PC-3 (cell line): Measurements from ENCODE around the gene CREBBP. TPM values are rescaled to one million over a fixed set of nuclear protein-coding genes. Genes with fewer than 3 reads are reported as not detected.

ENCODE experiments used
- ATAC-seq: fragments of 200-7000 bp; cut with Tn5 transposase; 2 replicates; pipeline ENCODE4 v1.9.1; 2020; ENCODE audit warnings: mild to moderate bottlenecking, moderate library complexity
- BruUV-seq: library from RNA; stranded (reverse); fragments of 400-500 nt; replicated peaks from 2 replicates; lab custom pipeline; 2021; lab: Mats Ljungman, UMichigan
- CTCF ChIA-PET: fragments of 300-600 bp; sonication (Branson Sonifier 250); formaldehyde crosslinking; loops from one replicate; lab custom pipeline; 2022; ENCODE audit warnings: antibody characterized with exemption; lab: Charles Lee
- POLR2A ChIA-PET: fragments of 300-600 bp; sonication (Branson Sonifier 250); formaldehyde crosslinking; loops from one replicate; lab custom pipeline; 2022; ENCODE audit warnings: antibody characterized with exemption; ENCODE audit not compliant: unreplicated experiment; lab: Charles Lee
- DNase-seq: peaks from one replicate; pipeline ENCODE4 v3.0.0-alpha.2; 2015
- H2AFZ ChIP-seq: fragments of 300-600 bp; sonication (generic); 2 replicates; pipeline ENCODE4 v1.6.0; 2016; ENCODE audit warnings: antibody characterized with exemption, low read length
- H3F3A ChIP-seq: fragments of 300-600 bp; sonication (generic); one replicate; pipeline ENCODE4 v1.6.0; 2017; ENCODE audit warnings: antibody characterized with exemption, low read length, control low read depth, mild to moderate bottlenecking; ENCODE audit not compliant: unreplicated experiment
- H3K27ac ChIP-seq: fragments of 300-600 bp; sonication (generic); 2 replicates; pipeline ENCODE4 v1.5.1; 2016; ENCODE audit warnings: mild to moderate bottlenecking, low read length
- H3K27me3 ChIP-seq: fragments of 300-600 bp; sonication (generic); 2 replicates; pipeline ENCODE4 v1.6.1; 2016; ENCODE audit warnings: low read length, mixed read lengths
- H3K36me3 ChIP-seq: fragments of 300-600 bp; sonication (generic); 2 replicates; pipeline ENCODE4 v1.6.1; 2016; ENCODE audit warnings: low read depth, mixed run types, low read length, mixed read lengths
- H3K4me1 ChIP-seq: fragments of 300-600 bp; sonication (generic); 2 replicates; pipeline ENCODE4 v1.5.1; 2016; ENCODE audit warnings: low read length; ENCODE audit not compliant: insufficient read depth
- H3K4me2 ChIP-seq: fragments of 300-600 bp; sonication (generic); 2 replicates; pipeline ENCODE4 v1.6.0; 2016; ENCODE audit warnings: low read length
- H3K4me3 ChIP-seq: fragments of 300-600 bp; sonication (generic); 2 replicates; pipeline ENCODE4 v1.5.1; 2016; ENCODE audit warnings: mild to moderate bottlenecking, low read length, mixed read lengths
- H3K79me2 ChIP-seq: fragments of 300-600 bp; sonication (generic); 2 replicates; pipeline ENCODE4 v1.6.1; 2017; ENCODE audit warnings: low read length, mixed read lengths
- H3K9ac ChIP-seq: fragments of 300-600 bp; sonication (generic); 2 replicates; pipeline ENCODE4 v1.6.0; 2016; ENCODE audit warnings: mild to moderate bottlenecking, low read length
- H3K9me2 ChIP-seq: fragments of 300-600 bp; sonication (generic); replicated peaks from 2 replicates; pipeline ENCODE4 v1.6.1; 2016; ENCODE audit warnings: mixed run types, low read length, mixed read lengths
- H3K9me3 ChIP-seq: fragments of 300-600 bp; sonication (generic); 2 replicates; pipeline ENCODE4 v1.6.1; 2016; ENCODE audit warnings: low read length, mixed read lengths
- H4K20me1 ChIP-seq: fragments of 300-600 bp; sonication (generic); 2 replicates; pipeline ENCODE4 v1.6.1; 2016; ENCODE audit warnings: low read length, mixed read lengths
- EZH2 ChIP-seq: fragments of 300-600 bp; sonication (generic); IDR thresholded peaks from one replicate; pipeline ENCODE4 v1.6.1; 2017; ENCODE audit warnings: antibody characterized with exemption, mild to moderate bottlenecking, low read length; ENCODE audit not compliant: unreplicated experiment
- EZH2phosphoT487 ChIP-seq: fragments of 300-600 bp; sonication (generic); IDR thresholded peaks from 2 replicates; pipeline ENCODE4 v1.6.1; 2018; ENCODE audit warnings: mild to moderate bottlenecking, antibody characterized with exemption, low read length, borderline replicate concordance
- intact Hi-C: fragments of 100-400 bp; cut with micrococcal nuclease; formaldehyde crosslinking; loops from 2 replicates; pipeline ENCODE4 v1.9.0; 2023
- total RNA-seq: library from RNA; depleted of rRNA; stranded (reverse); fragments of >200 nt; gene quantifications from 2 replicates; pipeline ENCODE4 v1.2.3, GENCODE V29; 2014
- TF ChIP-seq, protein P1 (sequence below): fragments of 300-600 bp; sonication (generic); conservative IDR thresholded peaks from 2 replicates; pipeline ENCODE4 v1.5.1; 2017; ENCODE audit warnings: antibody characterized with exemption, low read depth, mild to moderate bottlenecking, low read length

CREBBP gene
- total RNA-seq, 1 experiment from 2014 or later: 21.9 TPM

DNA sequence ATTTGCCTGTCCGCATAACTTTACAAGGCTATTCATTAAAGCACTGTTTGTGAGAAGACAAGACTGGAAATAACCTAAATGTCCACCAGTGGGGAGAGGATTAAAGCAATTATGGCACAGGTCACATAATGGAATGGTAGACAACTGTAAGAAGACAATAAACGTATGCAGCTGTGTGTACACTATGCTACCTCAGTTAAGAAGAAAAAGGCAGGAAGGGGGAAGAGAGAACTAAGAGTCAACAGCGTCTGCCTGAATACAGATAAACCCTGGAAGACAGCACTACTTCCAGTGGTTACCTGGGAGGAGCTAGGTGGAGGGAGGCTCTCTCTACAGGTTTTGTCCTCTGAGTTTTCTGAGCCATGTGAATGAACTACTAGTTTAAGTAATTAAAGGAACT is 15.3 kb downstream of the CREBBP start:
- H3K4me2 ChIP-seq: no peak overlapping the region
- BruUV-seq: no TSS peak
- peaks cover 100% of the 10 kb centered on the region for H3K79me2 ChIP-seq
- ATAC-seq (no peak), DNase-seq (no peak)
- H3K9ac ChIP-seq: no peak overlapping the region
- H3K4me3 ChIP-seq: no peak overlapping the region
- no peaks in the 10 kb centered on the region for H3K27me3 ChIP-seq
- no peaks in the 10 kb centered on the region for H3K9me2 ChIP-seq
- ChIA-PET CTCF (no interaction called here), POLR2A (no interaction called here)
- no peak overlapping the region for H2AFZ ChIP-seq
- no peaks in the 10 kb centered on the region for H3F3A ChIP-seq
- TF ChIP-seq, protein P1, sequence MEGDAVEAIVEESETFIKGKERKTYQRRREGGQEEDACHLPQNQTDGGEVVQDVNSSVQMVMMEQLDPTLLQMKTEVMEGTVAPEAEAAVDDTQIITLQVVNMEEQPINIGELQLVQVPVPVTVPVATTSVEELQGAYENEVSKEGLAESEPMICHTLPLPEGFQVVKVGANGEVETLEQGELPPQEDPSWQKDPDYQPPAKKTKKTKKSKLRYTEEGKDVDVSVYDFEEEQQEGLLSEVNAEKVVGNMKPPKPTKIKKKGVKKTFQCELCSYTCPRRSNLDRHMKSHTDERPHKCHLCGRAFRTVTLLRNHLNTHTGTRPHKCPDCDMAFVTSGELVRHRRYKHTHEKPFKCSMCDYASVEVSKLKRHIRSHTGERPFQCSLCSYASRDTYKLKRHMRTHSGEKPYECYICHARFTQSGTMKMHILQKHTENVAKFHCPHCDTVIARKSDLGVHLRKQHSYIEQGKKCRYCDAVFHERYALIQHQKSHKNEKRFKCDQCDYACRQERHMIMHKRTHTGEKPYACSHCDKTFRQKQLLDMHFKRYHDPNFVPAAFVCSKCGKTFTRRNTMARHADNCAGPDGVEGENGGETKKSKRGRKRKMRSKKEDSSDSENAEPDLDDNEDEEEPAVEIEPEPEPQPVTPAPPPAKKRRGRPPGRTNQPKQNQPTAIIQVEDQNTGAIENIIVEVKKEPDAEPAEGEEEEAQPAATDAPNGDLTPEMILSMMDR: no peak
- TF ChIP-seq EZH2: no peak
- TF ChIP-seq EZH2phosphoT487: no peak
- H3K4me1 ChIP-seq: peaks cover 6% of the 10 kb centered on the region; the same call in 1 of the 2 replicates
- intact Hi-C loops: no loop called here
- no peaks in the 10 kb centered on the region for H3K36me3 ChIP-seq
- H3K9me3 ChIP-seq: no peaks in the 10 kb centered on the region
- no peak overlapping the region for H3K27ac ChIP-seq
- H4K20me1 ChIP-seq: peaks cover 55% of the 10 kb centered on the region

DNA sequence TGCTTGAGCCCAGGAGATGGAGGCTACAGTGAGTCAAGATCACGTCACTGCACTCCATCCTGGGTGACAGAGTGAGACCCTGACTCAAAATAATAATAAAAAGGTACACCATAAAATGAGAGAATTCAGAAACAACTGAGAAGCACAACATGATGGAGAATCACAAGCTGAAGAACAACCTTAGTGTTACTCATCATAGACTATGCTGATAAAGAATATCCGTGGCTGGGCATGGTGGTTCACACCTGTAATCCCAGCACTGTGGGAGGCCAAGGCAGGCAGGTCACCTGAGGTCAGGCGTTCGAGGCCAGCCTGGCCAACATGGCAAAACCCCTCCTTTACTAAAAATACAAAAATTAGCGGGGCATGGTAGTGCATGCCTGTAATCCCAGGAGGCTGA is 16.0 kb downstream of the CREBBP start:
- no TSS peak for BruUV-seq
- TF ChIP-seq EZH2phosphoT487 (no peak), EZH2 (no peak)
- TF ChIP-seq, protein P1: no peak
- POLR2A ChIA-PET: no interaction called here
- Histone ChIP-seq H3K9ac (no peak overlapping the region), H3K9me2 (no peaks in the 10 kb centered on the region), H4K20me1 (peaks cover 48% of the 10 kb centered on the region; the same call in 1 of the 2 replicates), H3K27ac (no peak overlapping the region), H3K27me3 (no peaks in the 10 kb centered on the region), H2AFZ (no peak overlapping the region), H3K4me3 (no peak overlapping the region), H3K4me1 (peaks cover 6% of the 10 kb centered on the region; the same call in 1 of the 2 replicates), H3F3A (no peaks in the 10 kb centered on the region), H3K79me2 (peaks cover 100% of the 10 kb centered on the region), H3K4me2 (no peak overlapping the region), H3K36me3 (no peaks in the 10 kb centered on the region), H3K9me3 (no peaks in the 10 kb centered on the region)
- DNase-seq (no peak), ATAC-seq (no peak)
- CTCF ChIA-PET: no interaction called here
- intact Hi-C loops: no loop called here

DNA sequence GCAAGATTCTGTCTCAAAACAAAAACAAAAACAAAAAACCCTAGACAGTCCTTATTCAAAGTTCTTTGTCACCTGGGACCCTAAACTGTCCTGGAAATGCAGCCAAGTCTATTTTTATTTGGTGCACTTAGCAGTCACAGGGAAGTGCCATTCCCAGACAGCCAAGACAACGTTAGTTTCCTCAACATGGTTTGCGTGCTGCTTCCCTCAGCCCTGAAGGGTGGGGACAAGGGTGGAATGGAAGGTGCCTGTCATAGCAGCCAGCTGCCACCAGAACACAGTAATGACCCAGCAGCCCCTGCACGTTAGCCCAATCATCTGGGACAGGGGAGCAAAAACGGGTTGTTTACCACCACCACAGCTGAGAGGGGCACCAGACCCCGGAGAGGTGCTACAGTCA is 16.9 kb downstream of the CREBBP start:
- ATAC-seq: no peak
- CTCF ChIA-PET: no interaction called here
- TF ChIP-seq, protein P1: no peak
- TF ChIP-seq EZH2phosphoT487 (no peak), EZH2 (no peak)
- Histone ChIP-seq H3K4me2 (no peak overlapping the region), H3F3A (no peaks in the 10 kb centered on the region), H3K79me2 (peaks cover 99% of the 10 kb centered on the region), H3K27me3 (no peaks in the 10 kb centered on the region), H3K36me3 (no peaks in the 10 kb centered on the region), H3K4me1 (peaks cover 6% of the 10 kb centered on the region; the same call in 1 of the 2 replicates), H3K27ac (no peak overlapping the region), H3K9me2 (no peaks in the 10 kb centered on the region), H3K4me3 (no peak overlapping the region), H2AFZ (no peak overlapping the region), H4K20me1 (peaks cover 38% of the 10 kb centered on the region; the same call in 1 of the 2 replicates), H3K9me3 (no peaks in the 10 kb centered on the region), H3K9ac (no peak overlapping the region)
- BruUV-seq: no TSS peak
- POLR2A ChIA-PET: no interaction called here
- DNase-seq: no peak
- intact Hi-C loops: no loop called here
